ENCODE results near the gene MANEA.

The MANEA gene

GRCh38 chr6:95589067-95589466, 11.7 kb downstream of the MANEA start:
- no peak for DNase-seq

- no peak for DNase-seq
Observed at GRCh38 chr6:95589826-95590570, 12.7 kb downstream of the MANEA start.

GRCh38 chr6:95593025-95593424, 15.7 kb downstream of the MANEA start:
- no peak for DNase-seq

GRCh38 chr6:95596021-95596420, 18.7 kb downstream of the MANEA start:
- DNase-seq = no peak

GRCh38 chr6:95599706-95600105, 22.4 kb downstream of the MANEA start:
- DNase-seq = no peak

- DNase-seq = no peak
Observed at GRCh38 chr6:95601133-95601532, 23.8 kb downstream of the MANEA start.

GRCh38 chr6:95614094-95614493, 36.8 kb downstream of the MANEA start:
- DNase-seq = peak; percentile 36

- no peak for DNase-seq
Observed at GRCh38 chr6:95629551-95629950, 52.2 kb downstream of the MANEA start.

GRCh38 chr6:95636552-95637431, 59.5 kb downstream of the MANEA start:
- no peak for DNase-seq

- DNase-seq = no peak
Observed at GRCh38 chr6:95648636-95649035, 71.3 kb downstream of the MANEA start.

GRCh38 chr6:95649451-95649850, 72.1 kb downstream of the MANEA start:
- no peak for DNase-seq

- no peak for DNase-seq
Observed at GRCh38 chr6:95654176-95654575, 76.8 kb downstream of the MANEA start.

GRCh38 chr6:95658886-95659285, 81.6 kb downstream of the MANEA start:
- no peak for DNase-seq

Data from NCI-H226 (cell line).